Ovary (tissue), 3 donors: Measurements from ENCODE around the gene SLC16A12.

Experiments used
- EP300 ChIP-seq: sonication (generic); formaldehyde crosslinking; IDR thresholded peaks from one replicate; pipeline ENCODE4 v1.6.1; 2017; ENCODE audit warnings: antibody characterized with exemption
- TF ChIP-seq, protein P1 (sequence below), 3 donors: fragments of 450-650 bp in 2 of 3; fragments of 200-600 bp in 1 of 3; IDR thresholded peaks; one replicate each; pipeline versions ENCODE4 v1.5.1 to v1.8.0; 2016 to 2022; ENCODE audit warnings: antibody characterized with exemption in 3 of 3, mild to moderate bottlenecking in 1 of 3
- donor health status: DM: no; HTN: no; CAD: no.

- TF ChIP-seq EP300: no peak
- TF ChIP-seq, protein P1, sequence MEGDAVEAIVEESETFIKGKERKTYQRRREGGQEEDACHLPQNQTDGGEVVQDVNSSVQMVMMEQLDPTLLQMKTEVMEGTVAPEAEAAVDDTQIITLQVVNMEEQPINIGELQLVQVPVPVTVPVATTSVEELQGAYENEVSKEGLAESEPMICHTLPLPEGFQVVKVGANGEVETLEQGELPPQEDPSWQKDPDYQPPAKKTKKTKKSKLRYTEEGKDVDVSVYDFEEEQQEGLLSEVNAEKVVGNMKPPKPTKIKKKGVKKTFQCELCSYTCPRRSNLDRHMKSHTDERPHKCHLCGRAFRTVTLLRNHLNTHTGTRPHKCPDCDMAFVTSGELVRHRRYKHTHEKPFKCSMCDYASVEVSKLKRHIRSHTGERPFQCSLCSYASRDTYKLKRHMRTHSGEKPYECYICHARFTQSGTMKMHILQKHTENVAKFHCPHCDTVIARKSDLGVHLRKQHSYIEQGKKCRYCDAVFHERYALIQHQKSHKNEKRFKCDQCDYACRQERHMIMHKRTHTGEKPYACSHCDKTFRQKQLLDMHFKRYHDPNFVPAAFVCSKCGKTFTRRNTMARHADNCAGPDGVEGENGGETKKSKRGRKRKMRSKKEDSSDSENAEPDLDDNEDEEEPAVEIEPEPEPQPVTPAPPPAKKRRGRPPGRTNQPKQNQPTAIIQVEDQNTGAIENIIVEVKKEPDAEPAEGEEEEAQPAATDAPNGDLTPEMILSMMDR (IDR thresholded peaks at IDR 0.05): no peak
Measured at GRCh38 chr10:89505640-89506275, 29.6 kb downstream of the SLC16A12 start.
